Suprapubic skin (tissue), 4 donors: ENCODE results near the gene COP1. TPM values are rescaled to one million over a fixed set of nuclear protein-coding genes. Genes with fewer than 3 reads are reported as not detected.
A peak's percentile ranks its signal among the peaks of the same experiment; 100 is the strongest.

ENCODE experiments used
- DNase-seq, 2 donors: peaks; one replicate each; pipeline ENCODE4 v3.0.0-alpha.2; 2019; ENCODE audit warnings: low spot score in 2 of 2
- H3K27ac ChIP-seq: fragments of 200-600 bp; sonication (generic); one replicate; pipeline ENCODE4 v1.5.1; 2019
- H3K27me3 ChIP-seq: fragments of 200-600 bp; sonication (generic); one replicate; pipeline ENCODE4 v1.5.1; 2019
- H3K36me3 ChIP-seq: fragments of 200-600 bp; sonication (generic); one replicate; pipeline ENCODE4 v1.5.1; 2019
- H3K4me1 ChIP-seq: fragments of 200-600 bp; sonication (generic); one replicate; pipeline ENCODE4 v1.5.1; 2019
- H3K4me3 ChIP-seq: fragments of 200-600 bp; sonication (generic); one replicate; pipeline ENCODE4 v1.5.1; 2019; ENCODE audit warnings: mild to moderate bottlenecking
- H3K9me3 ChIP-seq: fragments of 200-600 bp; sonication (generic); one replicate; pipeline ENCODE4 v1.5.1; 2019
- EP300 ChIP-seq: sonication (generic); formaldehyde crosslinking; IDR thresholded peaks from one replicate; pipeline ENCODE4 v1.6.1; 2017; ENCODE audit warnings: antibody characterized with exemption
- POLR2A ChIP-seq, 2 donors: fragments of 450-650 bp; IDR thresholded peaks; one replicate each; pipeline ENCODE4 v1.6.1; 2017; ENCODE audit warnings: antibody characterized with exemption in 2 of 2, mild to moderate bottlenecking in 2 of 2, moderate library complexity in 2 of 2
- POLR2AphosphoS5 ChIP-seq, 3 donors: sonication (generic); formaldehyde crosslinking; IDR thresholded peaks; one replicate each; pipeline ENCODE4 v1.6.1; 2017; ENCODE audit warnings: antibody characterized with exemption in 3 of 3
- WGBS: methylation state at CpG from one replicate; pipeline ENCODE4 v1.1.5; 2018; 5-methylcytosine and 5-hydroxymethylcytosine counted together
- total RNA-seq, 4 donors: library from RNA; depleted of rRNA; stranded (reverse); fragments of >200 nt; gene quantifications; one replicate each; pipeline ENCODE4 v1.1.0, GENCODE V29; 2016
- TF ChIP-seq, protein P1 (sequence below), 2 donors: fragments of 200-600 bp in 1 of 2; fragments of 450-650 bp in 1 of 2; sonication (generic) in 1 of 2; IDR thresholded peaks; one replicate each; pipeline ENCODE4 v1.5.1; 2016 to 2019; ENCODE audit warnings: antibody characterized with exemption in 2 of 2, mild to moderate bottlenecking in 1 of 2, moderate library complexity in 1 of 2

Gene COP1
- total RNA-seq, 4 donors from 2014 or later: 33.2 to 84.1 (median 52.3) TPM

DNA sequence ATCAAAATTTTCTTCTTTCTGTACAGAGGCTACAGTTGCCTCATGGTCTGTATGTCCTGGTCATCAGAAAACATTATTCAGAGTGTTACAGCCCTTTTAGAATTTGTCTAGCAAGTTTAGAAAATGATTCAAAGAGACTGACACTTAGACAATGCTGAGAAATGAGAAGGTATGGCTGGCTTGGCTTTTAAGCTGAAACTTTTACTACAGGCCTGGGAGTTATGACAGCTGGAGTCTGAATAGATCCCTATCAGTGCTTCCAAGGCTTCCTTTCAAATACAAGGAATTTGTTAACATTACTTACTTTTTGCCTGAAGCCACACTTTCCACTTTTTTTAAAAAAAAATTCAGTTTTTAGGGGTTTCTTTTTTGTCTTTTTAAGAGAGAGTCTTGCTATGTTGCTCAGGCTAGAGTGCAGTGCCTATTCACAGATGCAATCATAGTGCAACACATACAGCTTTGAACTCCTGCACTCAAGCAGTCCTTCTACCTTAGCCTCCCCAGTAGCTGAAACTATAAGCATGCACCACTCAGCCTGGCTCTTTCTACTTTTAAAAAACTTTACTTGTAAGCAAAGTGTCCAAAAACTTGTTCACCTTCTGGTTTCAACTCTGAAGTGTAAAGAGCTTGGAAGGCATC is 10.5 kb upstream of the COP1 start:
- H3K36me3 ChIP-seq: no peaks in the 10 kb centered on the region
- TF ChIP-seq POLR2A (IDR thresholded peaks at IDR 0.05) (no peak), EP300 (no peak), POLR2AphosphoS5 (IDR thresholded peaks at IDR 0.05) (no peak)
- TF ChIP-seq, protein P1, sequence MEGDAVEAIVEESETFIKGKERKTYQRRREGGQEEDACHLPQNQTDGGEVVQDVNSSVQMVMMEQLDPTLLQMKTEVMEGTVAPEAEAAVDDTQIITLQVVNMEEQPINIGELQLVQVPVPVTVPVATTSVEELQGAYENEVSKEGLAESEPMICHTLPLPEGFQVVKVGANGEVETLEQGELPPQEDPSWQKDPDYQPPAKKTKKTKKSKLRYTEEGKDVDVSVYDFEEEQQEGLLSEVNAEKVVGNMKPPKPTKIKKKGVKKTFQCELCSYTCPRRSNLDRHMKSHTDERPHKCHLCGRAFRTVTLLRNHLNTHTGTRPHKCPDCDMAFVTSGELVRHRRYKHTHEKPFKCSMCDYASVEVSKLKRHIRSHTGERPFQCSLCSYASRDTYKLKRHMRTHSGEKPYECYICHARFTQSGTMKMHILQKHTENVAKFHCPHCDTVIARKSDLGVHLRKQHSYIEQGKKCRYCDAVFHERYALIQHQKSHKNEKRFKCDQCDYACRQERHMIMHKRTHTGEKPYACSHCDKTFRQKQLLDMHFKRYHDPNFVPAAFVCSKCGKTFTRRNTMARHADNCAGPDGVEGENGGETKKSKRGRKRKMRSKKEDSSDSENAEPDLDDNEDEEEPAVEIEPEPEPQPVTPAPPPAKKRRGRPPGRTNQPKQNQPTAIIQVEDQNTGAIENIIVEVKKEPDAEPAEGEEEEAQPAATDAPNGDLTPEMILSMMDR (IDR thresholded peaks at IDR 0.05): no peak
- DNase-seq: no peak
- H3K4me1 ChIP-seq: no peaks in the 10 kb centered on the region
- H3K27me3 ChIP-seq: no peaks in the 10 kb centered on the region
- no peak overlapping the region for H3K27ac ChIP-seq
- H3K4me3 ChIP-seq: no peak overlapping the region
- H3K9me3 ChIP-seq: no peaks in the 10 kb centered on the region

DNA sequence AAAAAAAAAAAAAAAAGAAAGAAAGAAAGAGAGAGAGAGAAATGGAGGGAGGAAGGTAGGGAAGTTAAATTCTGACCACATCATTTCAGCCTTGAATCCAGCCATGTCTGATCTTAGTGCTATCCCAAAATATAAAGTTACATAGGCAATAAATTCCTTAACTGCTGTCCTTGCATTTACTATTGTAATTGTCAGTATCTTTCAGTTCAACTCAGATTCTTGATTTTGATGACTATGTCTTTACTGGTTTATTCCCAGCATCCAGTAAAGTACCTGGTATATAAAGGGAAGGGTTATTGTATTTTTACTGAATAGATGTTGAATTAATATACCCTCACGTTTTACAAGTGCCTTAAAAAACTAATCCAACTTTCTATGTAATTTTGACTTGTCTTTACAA is 8.9 kb upstream of the COP1 start:
- Histone ChIP-seq H3K9me3 (no peaks in the 10 kb centered on the region), H3K27ac (no peak overlapping the region), H3K27me3 (no peaks in the 10 kb centered on the region), H3K36me3 (no peaks in the 10 kb centered on the region), H3K4me3 (no peak overlapping the region), H3K4me1 (no peaks in the 10 kb centered on the region)
- WGBS: 55% methylated on average over 1 of the region's 1 CpG
- DNase-seq: no peak
- TF ChIP-seq EP300: no peak
- TF ChIP-seq, protein P1 (IDR thresholded peaks at IDR 0.05): no peak
- TF ChIP-seq POLR2A (IDR thresholded peaks at IDR 0.05): no peak
- no peak for TF ChIP-seq POLR2AphosphoS5 (IDR thresholded peaks at IDR 0.05)

DNA sequence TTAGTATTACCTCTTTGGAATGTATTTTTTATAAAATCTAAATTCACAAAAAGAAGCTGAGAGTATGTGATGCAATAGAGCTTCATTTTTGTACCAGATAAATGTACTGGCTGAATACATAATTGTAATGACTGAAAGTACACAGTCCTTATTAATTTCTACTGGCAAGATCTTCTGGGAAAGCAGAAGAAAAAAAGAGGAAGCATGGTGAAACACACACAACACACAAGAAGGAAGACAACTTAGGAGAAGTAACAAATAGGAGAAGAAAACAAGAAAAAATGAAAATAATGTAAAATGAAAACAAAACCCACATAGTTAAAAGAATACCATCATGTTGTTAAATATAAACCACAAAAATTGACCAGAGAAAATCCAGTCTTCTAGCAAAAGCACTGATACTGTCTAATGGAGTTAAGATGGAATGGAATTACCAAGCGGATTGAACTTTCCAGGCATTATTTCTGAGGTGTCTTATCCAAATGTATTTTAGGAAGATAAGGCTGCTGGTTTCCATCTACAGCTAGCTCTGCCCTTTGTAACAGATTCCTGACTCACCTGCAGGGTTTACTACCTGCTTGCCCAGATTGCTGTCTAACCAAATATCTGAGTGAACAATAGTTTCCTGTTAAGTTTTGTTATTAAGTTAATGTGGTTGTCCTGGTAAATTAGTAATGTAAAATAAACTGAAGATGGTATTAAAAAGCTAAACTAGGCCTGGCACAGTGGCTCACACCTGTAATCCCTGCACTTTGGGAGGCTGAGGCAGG is 4.5 kb upstream of the COP1 start:
- 81% methylated on average over 1 of the region's 1 CpG for WGBS
- Histone ChIP-seq H3K27me3 (no peaks in the 10 kb centered on the region), H3K36me3 (no peaks in the 10 kb centered on the region), H3K27ac (no peak overlapping the region), H3K4me1 (peaks cover 10% of the 10 kb centered on the region), H3K9me3 (no peaks in the 10 kb centered on the region), H3K4me3 (no peak overlapping the region)
- TF ChIP-seq EP300: no peak
- TF ChIP-seq, protein P1 (IDR thresholded peaks at IDR 0.05): no peak
- TF ChIP-seq POLR2AphosphoS5 (IDR thresholded peaks at IDR 0.05): no peak
- no peak for TF ChIP-seq POLR2A (IDR thresholded peaks at IDR 0.05)
- DNase-seq: no peak

DNA sequence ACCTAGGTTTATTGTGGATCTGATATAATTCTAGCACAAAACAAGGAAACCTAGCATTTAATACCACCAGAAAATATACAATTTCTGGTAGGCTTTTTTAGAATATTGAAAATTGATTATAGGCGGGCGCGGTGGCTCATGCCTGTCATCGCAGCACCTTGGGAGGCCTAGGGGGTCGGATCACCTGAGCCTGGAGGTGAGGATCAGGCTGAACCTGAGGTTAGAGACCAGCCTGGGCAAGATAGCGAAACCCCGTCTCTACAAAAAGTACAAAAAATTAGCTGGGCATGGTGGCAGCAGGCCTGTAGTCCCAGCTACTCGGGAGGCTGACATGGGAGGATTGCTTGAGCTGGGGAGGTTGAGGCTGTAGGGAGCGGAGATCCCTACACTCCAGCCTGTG is 948 bp upstream of the COP1 start:
- Histone ChIP-seq H3K4me3 (peak overlapping the region; percentile 87), H3K9me3 (no peaks in the 10 kb centered on the region), H3K27ac (peak overlapping the region; percentile 98), H3K36me3 (no peaks in the 10 kb centered on the region), H3K4me1 (peaks cover 36% of the 10 kb centered on the region), H3K27me3 (no peaks in the 10 kb centered on the region)
- WGBS: 55% methylated on average over 9 of the region's 9 CpGs
- no peak for DNase-seq
- TF ChIP-seq EP300 (no peak), POLR2A (IDR thresholded peaks at IDR 0.05) (no peak), POLR2AphosphoS5 (IDR thresholded peaks at IDR 0.05) (no peak)
- TF ChIP-seq, protein P1 (IDR thresholded peaks at IDR 0.05): no peak
